Endothelial cell of umbilical vein (primary cell): Measurements from ENCODE around the gene ATP1B1. TPM values are rescaled to one million over a fixed set of nuclear protein-coding genes. Genes with fewer than 3 reads are reported as not detected.

Experiments
- BruUV-seq: library from RNA; stranded (reverse); fragments of 400-500 nt; replicated peaks from 2 replicates; lab custom pipeline; 2021; lab: Mats Ljungman, UMichigan
- CTCF ChIA-PET: fragments of 300-600, 350-600 bp; sonication (Branson Sonifier 250); formaldehyde crosslinking; loops from one replicate; lab custom pipeline; 2021; ENCODE audit warnings: antibody characterized with exemption, inconsistent platforms; lab: Charles Lee
- POLR2A ChIA-PET: fragments of 300-600, 350-600 bp; sonication (Branson Sonifier 250); formaldehyde crosslinking; loops from one replicate; lab custom pipeline; 2021; ENCODE audit warnings: antibody characterized with exemption, inconsistent platforms; lab: Charles Lee
- DNase-seq: peaks from one replicate; pipeline ENCODE4 v3.0.0-alpha.2; 2011; ENCODE audit warnings: low read depth, low spot score
- FAIRE-seq: peaks from 2 replicates; lab custom pipeline; 2011; peaks lifted over from hg19 to GRCh38; lab: Jason Lieb, UNC
- H2AFZ ChIP-seq: 2 replicates; pipeline ENCODE4 v1.6.0; 2012; ENCODE audit warnings: low read depth, low read length, control low read depth, inconsistent platforms
- H3K27ac ChIP-seq: 2 replicates; pipeline ENCODE4 v1.5.1; 2011; ENCODE audit warnings: low read depth, mild to moderate bottlenecking, control low read depth, low read length, moderate library complexity; ENCODE audit not compliant: insufficient read depth
- H3K27me3 ChIP-seq, 2 experiments: 2 replicates each; pipeline versions ENCODE4 v1.6.0 to v1.6.1; 2011; ENCODE audit warnings: low read length in 2 of 2, mixed read lengths in 1 of 2; ENCODE audit not compliant: control insufficient read depth in 2 of 2, insufficient read depth in 2 of 2
- H3K36me3 ChIP-seq, 2 experiments: 2 replicates in 1 of 2; 3 replicates in 1 of 2; pipeline ENCODE4 v1.5.1; 2011; ENCODE audit warnings: low read length in 2 of 2, mild to moderate bottlenecking in 1 of 2, moderate library complexity in 1 of 2; ENCODE audit not compliant: control insufficient read depth in 2 of 2, insufficient read depth in 2 of 2; ENCODE audit errors: extremely low read depth in 1 of 2
- H3K4me1 ChIP-seq: 3 replicates; pipeline ENCODE4 v1.5.1; 2011; ENCODE audit warnings: mild to moderate bottlenecking, low read length; ENCODE audit not compliant: control insufficient read depth, insufficient read depth; ENCODE audit errors: extremely low read depth
- H3K4me2 ChIP-seq: 2 replicates; pipeline ENCODE4 v1.6.1; 2011; ENCODE audit warnings: low read length, control low read depth, mixed read lengths; ENCODE audit not compliant: insufficient read depth
- H3K4me3 ChIP-seq, 3 experiments: fragments of 200-600 bp in 1 of 3; sonication (generic), shearing (Covaris generic) in 1 of 3; replicated peaks in 1 of 3; 2 replicates each; pipeline ENCODE4 v1.5.1; 2011 to 2016; ENCODE audit warnings: control low read depth in 3 of 3, low read length in 3 of 3, mild to moderate bottlenecking in 2 of 3, inconsistent platforms in 1 of 3, low read depth in 1 of 3, moderate library complexity in 1 of 3; ENCODE audit not compliant: insufficient read depth in 1 of 3
- H3K79me2 ChIP-seq: 2 replicates; pipeline ENCODE4 v1.6.0; 2012; ENCODE audit warnings: low read length, inconsistent platforms; ENCODE audit not compliant: control insufficient read depth, insufficient read depth
- H3K9ac ChIP-seq: replicated peaks from 2 replicates; pipeline ENCODE3; 2011; ENCODE audit warnings: low read length, control low read depth; ENCODE audit not compliant: insufficient read depth; ENCODE audit errors: extremely low read depth
- H3K9me1 ChIP-seq: replicated peaks from 3 replicates; pipeline ENCODE4 v1.6.0; 2011; ENCODE audit warnings: mild to moderate bottlenecking, low read length; ENCODE audit not compliant: control insufficient read depth, insufficient read depth; ENCODE audit errors: extremely low read depth
- H3K9me3 ChIP-seq: replicated peaks from 2 replicates; pipeline ENCODE4 v1.5.1; 2012; ENCODE audit warnings: low read length, inconsistent platforms; ENCODE audit not compliant: control insufficient read depth, insufficient read depth
- H4K20me1 ChIP-seq: replicated peaks from 2 replicates; pipeline ENCODE3; 2011; ENCODE audit warnings: mild to moderate bottlenecking, low read length; ENCODE audit not compliant: control insufficient read depth, insufficient read depth; ENCODE audit errors: extremely low read depth
- EZH2 ChIP-seq: IDR thresholded peaks from 2 replicates; pipeline ENCODE4 v1.6.1; 2012; ENCODE audit warnings: borderline replicate concordance, low read depth, mild to moderate bottlenecking, moderate library complexity, low read length, inconsistent platforms; ENCODE audit not compliant: severe bottlenecking
- FOS ChIP-seq: IDR thresholded peaks from 2 replicates; pipeline ENCODE4 v1.6.1; 2011; ENCODE audit warnings: mild to moderate bottlenecking, low read length, moderate library complexity, borderline replicate concordance; ENCODE audit not compliant: insufficient read depth
- GATA2 ChIP-seq: IDR thresholded peaks from 2 replicates; pipeline ENCODE4 v1.7.0; 2011; ENCODE audit warnings: low read depth, mild to moderate bottlenecking, moderate library complexity, mixed read lengths, low read length; ENCODE audit not compliant: insufficient read length, insufficient read depth
- JUN ChIP-seq: IDR thresholded peaks from 2 replicates; pipeline ENCODE4 v1.6.1; 2011; ENCODE audit warnings: borderline replicate concordance, low read depth; ENCODE audit not compliant: insufficient read length, insufficient read depth
- MYC ChIP-seq: IDR thresholded peaks from one replicate; pipeline ENCODE4 v1.6.1; 2011; ENCODE audit warnings: mild to moderate bottlenecking, low read depth, low read length
- POLR2A ChIP-seq: IDR thresholded peaks from 2 replicates; pipeline ENCODE4 v1.6.1; 2012; ENCODE audit warnings: low read depth, mild to moderate bottlenecking, control low read depth, low read length
- POLR2AphosphoS5 ChIP-seq: IDR thresholded peaks from 2 replicates; pipeline ENCODE4 v1.6.1; 2012; ENCODE audit warnings: low read depth, mild to moderate bottlenecking, control low read depth, low read length, moderate library complexity; ENCODE audit not compliant: insufficient read depth
- dilution Hi-C: fragments of 300-500 bp; cut with MboI; formaldehyde crosslinking; loops from one replicate; pipeline ENCODE4 v1.15.0; 2019; ENCODE audit warnings: low sequenced_read_pairs; ENCODE audit not compliant: extremely low pct_ligation_motif_present
- intact Hi-C: fragments of 100-400 bp; cut with micrococcal nuclease; formaldehyde crosslinking; loops from one replicate; pipeline ENCODE4 v1.10.0; 2022
- polyA plus RNA-seq, 4 experiments: library from polyadenylated mRNA; depleted of rRNA in 3 of 4; stranded (reverse) in 3 of 4; unstranded in 1 of 4; fragments of >200 nt; gene quantifications; 2 replicates each; pipeline versions ENCODE4 v1.2.1 to v1.2.3, GENCODE V29; 2011 to 2012; ENCODE audit warnings: missing spikeins in 1 of 4
- total RNA-seq: library from RNA; stranded (reverse); gene quantifications from 2 replicates; pipeline ENCODE4 v1.2.3, GENCODE V29; 2021
- TF ChIP-seq, protein P1 (sequence below): IDR thresholded peaks from 2 replicates; pipeline ENCODE4 v1.6.1; 2011; ENCODE audit not compliant: insufficient read depth, insufficient read length
- TF ChIP-seq, protein P2 (sequence below), 2 donors: IDR thresholded peaks; 1 replicate in 1 of 2; 2 replicates in 1 of 2; pipeline ENCODE4 v1.5.1; 2011; ENCODE audit warnings: low read length in 2 of 2, mild to moderate bottlenecking in 2 of 2, moderate library complexity in 2 of 2, control low read depth in 1 of 2, inconsistent platforms in 1 of 2, low read depth in 1 of 2; ENCODE audit not compliant: insufficient read depth in 1 of 2; ENCODE audit errors: extremely low read depth in 1 of 2

The ATP1B1 gene
- total and polyA plus RNA-seq, 2 donors (not counting 3 experiments of a cell fraction or from before 2014, with no cell fraction given) = 14.3 to 56.1 TPM

DNA sequence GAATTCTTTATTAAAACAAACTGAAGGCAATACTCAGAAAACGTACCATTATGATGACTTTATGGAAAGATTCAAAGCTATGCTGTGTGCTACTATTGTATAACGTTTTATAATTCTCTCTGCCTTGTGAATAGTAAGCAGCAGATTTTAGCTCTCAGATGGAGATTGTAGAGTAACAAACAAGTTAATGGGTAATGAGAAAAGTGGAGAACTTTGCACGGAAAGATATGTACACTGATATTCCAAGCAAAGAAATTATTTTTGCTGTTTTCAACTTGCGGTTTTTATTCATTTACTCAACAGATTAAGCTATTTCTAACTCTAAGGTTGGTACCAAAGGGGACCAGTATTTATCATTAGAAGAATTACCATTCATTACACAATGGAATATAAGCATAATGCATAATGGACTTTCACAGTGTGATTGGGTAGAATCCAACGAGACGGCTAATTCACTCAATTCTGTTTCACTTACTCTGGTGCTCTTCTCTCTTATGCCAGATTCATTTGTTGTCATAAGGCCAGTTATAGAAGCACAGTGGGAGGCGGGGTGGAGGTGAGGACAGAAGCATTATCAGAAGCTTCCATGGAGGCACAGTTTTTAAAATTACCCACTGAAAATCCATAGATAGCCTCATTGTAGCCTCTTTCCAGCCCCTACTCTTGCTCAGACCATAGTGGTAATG lies 38.6 kb downstream of the ATP1B1 start:
- no peaks in the 10 kb centered on the region for H3K4me1 ChIP-seq
- POLR2A ChIA-PET = no interaction called here
- intact Hi-C loops = no loop called here
- no peaks in the 10 kb centered on the region for H3K9me3 ChIP-seq
- CTCF ChIA-PET = interaction anchor here (1.1 to 1.3 kb wide), 2 partner anchors 11 to 181 kb away, joined by 3 read pairs; no protein-coding TSS in a partner anchor
- H4K20me1 ChIP-seq = no peaks in the 10 kb centered on the region
- H2AFZ ChIP-seq = no peak overlapping the region
- TF ChIP-seq POLR2A (no peak), POLR2AphosphoS5 (no peak), GATA2 (no peak), JUN (no peak), MYC (no peak), FOS (no peak), EZH2 (no peak)
- TF ChIP-seq, protein P1, sequence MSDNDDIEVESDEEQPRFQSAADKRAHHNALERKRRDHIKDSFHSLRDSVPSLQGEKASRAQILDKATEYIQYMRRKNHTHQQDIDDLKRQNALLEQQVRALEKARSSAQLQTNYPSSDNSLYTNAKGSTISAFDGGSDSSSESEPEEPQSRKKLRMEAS = no peak
- TF ChIP-seq, protein P2, sequence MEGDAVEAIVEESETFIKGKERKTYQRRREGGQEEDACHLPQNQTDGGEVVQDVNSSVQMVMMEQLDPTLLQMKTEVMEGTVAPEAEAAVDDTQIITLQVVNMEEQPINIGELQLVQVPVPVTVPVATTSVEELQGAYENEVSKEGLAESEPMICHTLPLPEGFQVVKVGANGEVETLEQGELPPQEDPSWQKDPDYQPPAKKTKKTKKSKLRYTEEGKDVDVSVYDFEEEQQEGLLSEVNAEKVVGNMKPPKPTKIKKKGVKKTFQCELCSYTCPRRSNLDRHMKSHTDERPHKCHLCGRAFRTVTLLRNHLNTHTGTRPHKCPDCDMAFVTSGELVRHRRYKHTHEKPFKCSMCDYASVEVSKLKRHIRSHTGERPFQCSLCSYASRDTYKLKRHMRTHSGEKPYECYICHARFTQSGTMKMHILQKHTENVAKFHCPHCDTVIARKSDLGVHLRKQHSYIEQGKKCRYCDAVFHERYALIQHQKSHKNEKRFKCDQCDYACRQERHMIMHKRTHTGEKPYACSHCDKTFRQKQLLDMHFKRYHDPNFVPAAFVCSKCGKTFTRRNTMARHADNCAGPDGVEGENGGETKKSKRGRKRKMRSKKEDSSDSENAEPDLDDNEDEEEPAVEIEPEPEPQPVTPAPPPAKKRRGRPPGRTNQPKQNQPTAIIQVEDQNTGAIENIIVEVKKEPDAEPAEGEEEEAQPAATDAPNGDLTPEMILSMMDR (IDR thresholded peaks at IDR 0.05; ENCODE audit: extremely low read depth in 1 of 2, insufficient read depth in 1 of 2, low read depth in 1 of 2, low read length in 2 of 2) = no peak
- no peaks in the 10 kb centered on the region for H3K36me3 ChIP-seq
- no peaks in the 10 kb centered on the region for H3K27me3 ChIP-seq
- no peak overlapping the region for H3K9ac ChIP-seq
- FAIRE-seq = no peak
- H3K4me2 ChIP-seq = no peak overlapping the region
- no peak for DNase-seq
- H3K79me2 ChIP-seq = no peaks in the 10 kb centered on the region
- H3K9me1 ChIP-seq = no peaks in the 10 kb centered on the region
- no peak overlapping the region for H3K4me3 ChIP-seq
- dilution Hi-C loops = no loop called here
- BruUV-seq = no TSS peak
- no peak overlapping the region for H3K27ac ChIP-seq
